ENCODE results near the gene CELF2. TPM values are rescaled to one million over a fixed set of nuclear protein-coding genes. Genes with fewer than 3 reads are reported as not detected.

CELF2 gene
- total RNA-seq, 1 donor from 2014 or later = 110 TPM

GRCh38 chr10:11338160-11338844 lies 320.6 kb downstream of the CELF2 start:
- Histone ChIP-seq H3K4me3 (no peak overlapping the region), H3K4me1 (no peaks in the 10 kb centered on the region), H3K27me3 (no peaks in the 10 kb centered on the region), H3K36me3 (peaks cover under 1% of the 10 kb centered on the region), H3K27ac (no peak overlapping the region), H3K9me3 (no peaks in the 10 kb centered on the region)
- intact Hi-C loops (cut with DNase I) = no loop called here
- DNase-seq (no peak), ATAC-seq (peak; percentile 5)
- no peak for TF ChIP-seq CTCF (IDR thresholded peaks at IDR 0.05)

GRCh38 chr10:11339013-11339412 lies 321.3 kb downstream of the CELF2 start:
- Histone ChIP-seq H3K4me3 (no peak overlapping the region), H3K9me3 (no peaks in the 10 kb centered on the region), H3K27ac (no peak overlapping the region), H3K36me3 (no peaks in the 10 kb centered on the region), H3K4me1 (no peaks in the 10 kb centered on the region), H3K27me3 (no peaks in the 10 kb centered on the region)
- no peak for TF ChIP-seq CTCF (IDR thresholded peaks at IDR 0.05)
- ATAC-seq (no peak), DNase-seq (no peak)
- intact Hi-C loops (cut with DNase I) = no loop called here

- intact Hi-C loops (cut with DNase I) = no loop called here
- H3K4me3 ChIP-seq = no peak overlapping the region
- no peak for ATAC-seq
- H3K27ac ChIP-seq = no peak overlapping the region
- H3K9me3 ChIP-seq = no peaks in the 10 kb centered on the region
- no peaks in the 10 kb centered on the region for H3K4me1 ChIP-seq
- H3K27me3 ChIP-seq = no peaks in the 10 kb centered on the region
- no peak for TF ChIP-seq CTCF (IDR thresholded peaks at IDR 0.05)
- DNase-seq = no peak
- no peaks in the 10 kb centered on the region for H3K36me3 ChIP-seq
Observed at GRCh38 chr10:11339660-11340059, 322.0 kb downstream of the CELF2 start.

- intact Hi-C loops (cut with DNase I) = no loop called here
- H3K9me3 ChIP-seq = no peaks in the 10 kb centered on the region
- ATAC-seq (no peak), DNase-seq (no peak)
- no peak overlapping the region for H3K4me3 ChIP-seq
- H3K27me3 ChIP-seq = no peaks in the 10 kb centered on the region
- H3K4me1 ChIP-seq = no peaks in the 10 kb centered on the region
- TF ChIP-seq CTCF (IDR thresholded peaks at IDR 0.05) = no peak
- no peak overlapping the region for H3K27ac ChIP-seq
- no peaks in the 10 kb centered on the region for H3K36me3 ChIP-seq
Observed at GRCh38 chr10:11341283-11341960, 323.8 kb downstream of the CELF2 start.

DNA sequence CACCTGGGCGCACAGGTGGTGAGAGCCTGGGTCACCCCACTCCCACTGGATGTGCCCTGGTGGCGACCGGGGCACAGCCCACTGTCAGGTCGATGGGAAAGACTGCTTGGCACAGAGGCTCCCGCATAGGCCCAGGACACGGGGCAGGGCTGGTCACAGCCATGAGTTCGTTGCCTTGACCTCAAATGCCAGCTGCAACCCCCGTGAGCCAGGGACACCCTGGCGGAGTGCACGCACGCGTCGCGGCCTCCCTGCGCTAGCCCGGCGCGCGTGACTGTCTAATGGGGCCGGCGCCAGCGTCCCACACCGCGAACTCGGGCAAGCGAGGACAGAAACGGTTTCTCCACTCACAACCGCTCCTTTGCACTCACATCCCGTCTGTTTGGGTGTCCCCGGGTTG lies 326.4 kb downstream of the CELF2 start:
- Histone ChIP-seq H3K27me3 (no peaks in the 10 kb centered on the region), H3K4me1 (no peaks in the 10 kb centered on the region), H3K36me3 (no peaks in the 10 kb centered on the region), H3K9me3 (no peaks in the 10 kb centered on the region), H3K4me3 (no peak overlapping the region), H3K27ac (no peak overlapping the region)
- intact Hi-C loops (cut with DNase I) = no loop called here
- DNase-seq (no peak), ATAC-seq (no peak)
- TF ChIP-seq CTCF (IDR thresholded peaks at IDR 0.05) = no peak
